BJ (cell line): ENCODE results near the gene ST3GAL3. TPM values are rescaled to one million over a fixed set of nuclear protein-coding genes. Genes with fewer than 3 reads are reported as not detected.

Source experiments
- CTCF ChIA-PET: fragments of 350-600 bp; formaldehyde crosslinking; extraction: SDS; loops from one replicate; lab custom pipeline; 2021; ENCODE audit warnings: antibody characterized with exemption, inconsistent platforms; lab: Yijun Ruan, JAX
- POLR2A ChIA-PET: fragments of 300-600 bp; sonication (Branson Sonifier 250); formaldehyde crosslinking; extraction: SDS; loops from one replicate; lab custom pipeline; 2021; ENCODE audit warnings: antibody characterized with exemption; lab: Charles Lee
- DNase-seq: peaks from one replicate; pipeline ENCODE4 v3.0.0-alpha.2; 2011; ENCODE audit warnings: low read depth
- H3K27me3 ChIP-seq: 2 replicates; pipeline ENCODE4 v1.6.0; 2011; ENCODE audit warnings: low read length; ENCODE audit not compliant: control insufficient read depth, insufficient read depth
- H3K36me3 ChIP-seq: 2 replicates; pipeline ENCODE4 v1.5.1; 2011; ENCODE audit warnings: low read length; ENCODE audit not compliant: control insufficient read depth, insufficient read depth
- H3K4me3 ChIP-seq: 2 replicates; pipeline ENCODE4 v1.5.1; 2011; ENCODE audit warnings: low read depth, mild to moderate bottlenecking, control low read depth, low read length
- CTCF ChIP-seq: IDR thresholded peaks from 2 replicates; pipeline ENCODE4 v1.5.1; 2011; ENCODE audit warnings: low read depth, mild to moderate bottlenecking, control low read depth, inconsistent platforms, low read length, moderate library complexity; ENCODE audit not compliant: insufficient read depth
- polyA plus RNA-seq: library from polyadenylated mRNA; depleted of rRNA; stranded (reverse); fragments of >200 nt; gene quantifications from 2 replicates; pipeline ENCODE4 v1.2.3, GENCODE V29; 2011

Gene ST3GAL3
- polyA plus RNA-seq, 1 experiment: 24.2 TPM

- CTCF ChIA-PET: interaction anchor here (0.7 to 2.4 kb wide), 4 partner anchors 9 to 34 kb away, joined by 3 to 9 read pairs (median 4); partner anchors contain the start of gene B4GALT2
- POLR2A ChIA-PET: no interaction called here
- no peak for TF ChIP-seq CTCF
- Histone ChIP-seq H3K36me3 (peaks cover 7% of the 10 kb centered on the region), H3K4me3 (no peak overlapping the region), H3K27me3 (no peaks in the 10 kb centered on the region)
- DNase-seq: no peak
Measured at GRCh38 chr1:43969416-43969745, 262.0 kb downstream of the ST3GAL3 start.

- no peaks in the 10 kb centered on the region for H3K27me3 ChIP-seq
- peak; percentile 10; the same call in 1 of the 2 replicates for TF ChIP-seq CTCF
- H3K4me3 ChIP-seq: peak within 1 kb of the TSS; percentile 70
- peak; percentile 89 for DNase-seq
- CTCF ChIA-PET: interaction anchor here (0.6 to 2.4 kb wide), 6 partner anchors 9 to 207 kb away, joined by 3 to 9 read pairs (median 3); partner anchors contain the start of gene B4GALT2
- POLR2A ChIA-PET: interaction anchor here (0.5 kb wide), 1 partner anchor 318 kb away, joined by 3 read pairs; no protein-coding TSS in a partner anchor
- H3K36me3 ChIP-seq: peaks cover 5% of the 10 kb centered on the region
Measured at GRCh38 chr1:43969746-43970466, 262.6 kb downstream of the ST3GAL3 start, which contains the start of gene DPH2. Gene DPH2, plus strand, starts transcription at chr1:43970010. Its CDS starts 166 bp downstream, at chr1:43970176.

GRCh38 chr1:43970502-43970901 is 263.2 kb downstream of the ST3GAL3 start:
- ChIA-PET CTCF (interaction anchor here (0.6 to 2.4 kb wide), 5 partner anchors 12 to 207 kb away, joined by 3 to 9 read pairs (median 3); no protein-coding TSS in a partner anchor), POLR2A (no interaction called here)
- Histone ChIP-seq H3K4me3 (peak overlapping the region; percentile 70), H3K27me3 (no peaks in the 10 kb centered on the region), H3K36me3 (peaks cover 5% of the 10 kb centered on the region)
- TF ChIP-seq CTCF: no peak
- DNase-seq: no peak

GRCh38 chr1:43970911-43971310 is 263.6 kb downstream of the ST3GAL3 start:
- ChIA-PET POLR2A (no interaction called here), CTCF (interaction anchor here (1.2 to 2.4 kb wide), 4 partner anchors 12 to 208 kb away, joined by 3 to 9 read pairs (median 4); no protein-coding TSS in a partner anchor)
- Histone ChIP-seq H3K36me3 (peaks cover 4% of the 10 kb centered on the region), H3K27me3 (no peaks in the 10 kb centered on the region), H3K4me3 (peak overlapping the region; percentile 70; the same call in 1 of the 2 replicates)
- DNase-seq: no peak
- no peak for TF ChIP-seq CTCF

- CTCF ChIA-PET: interaction anchor here (1.0 to 2.4 kb wide), 2 partner anchors 36 to 37 kb away, joined by 3 to 9 read pairs; no protein-coding TSS in a partner anchor
- no peak overlapping the region for H3K4me3 ChIP-seq
- H3K36me3 ChIP-seq: peaks cover 3% of the 10 kb centered on the region
- no peaks in the 10 kb centered on the region for H3K27me3 ChIP-seq
- no peak for DNase-seq
- TF ChIP-seq CTCF: no peak
- POLR2A ChIA-PET: no interaction called here
Measured at GRCh38 chr1:43971336-43971980, 264.1 kb downstream of the ST3GAL3 start.
